ENCODE results near the gene SDK1.

The SDK1 gene

DNA sequence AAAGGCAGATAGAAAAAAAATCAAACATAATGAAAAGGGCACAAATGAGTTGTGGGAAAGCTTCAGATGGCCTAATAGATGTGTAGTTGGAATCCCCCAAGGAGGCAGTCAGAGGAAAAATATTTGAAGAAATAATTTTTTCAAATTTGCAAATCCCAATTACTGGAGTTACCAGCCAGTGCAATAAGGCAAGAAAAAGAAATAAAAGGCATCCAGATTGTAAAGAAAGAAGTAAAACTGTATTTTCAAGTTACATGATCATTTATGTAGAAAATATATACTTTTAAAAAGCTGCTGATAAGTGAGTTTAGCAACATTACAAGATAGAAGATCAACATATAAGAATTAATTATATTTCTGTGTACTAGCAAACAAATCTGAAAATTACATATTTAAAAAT, 329.0 kb downstream of the SDK1 start:
- no peak overlapping the region for H3K4me3 Mint-ChIP-seq
- H3K9me3 Mint-ChIP-seq = peaks cover 42% of the 10 kb centered on the region
- no peaks in the 10 kb centered on the region for H3K4me1 Mint-ChIP-seq (ENCODE audit: low read depth)
- intact Hi-C loops (cut with micrococcal nuclease) = no loop called here
- H3K27me3 Mint-ChIP-seq = no peaks in the 10 kb centered on the region
- H3K27ac Mint-ChIP-seq = no peak overlapping the region
- no peaks in the 10 kb centered on the region for H3K36me3 Mint-ChIP-seq (ENCODE audit: low read depth)

DNA sequence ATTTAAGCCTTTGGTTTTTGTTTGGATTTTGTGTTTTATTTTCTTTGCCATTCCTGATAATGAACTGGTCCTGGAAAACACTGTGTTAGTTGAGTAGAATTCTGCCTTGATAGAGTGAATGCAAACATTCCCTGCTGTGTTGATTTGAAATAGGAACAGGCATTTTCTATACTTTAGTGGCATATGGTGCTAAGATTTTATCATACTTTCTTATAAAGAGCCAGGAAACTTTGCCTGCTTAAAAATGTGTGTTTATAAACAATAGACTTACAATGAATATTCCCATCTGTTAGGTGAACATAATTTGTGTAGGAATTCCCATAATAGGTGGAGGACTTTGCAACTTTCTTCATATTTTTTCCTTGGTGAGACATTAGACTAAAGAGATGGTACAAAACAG, 333.3 kb downstream of the SDK1 start:
- no peak overlapping the region for H3K4me3 Mint-ChIP-seq
- no peaks in the 10 kb centered on the region for H3K4me1 Mint-ChIP-seq (ENCODE audit: low read depth)
- H3K36me3 Mint-ChIP-seq (ENCODE audit: low read depth) = no peaks in the 10 kb centered on the region
- no peaks in the 10 kb centered on the region for H3K27me3 Mint-ChIP-seq
- intact Hi-C loops (cut with micrococcal nuclease) = no loop called here
- H3K9me3 Mint-ChIP-seq = peaks cover 22% of the 10 kb centered on the region
- no peak overlapping the region for H3K27ac Mint-ChIP-seq

DNA sequence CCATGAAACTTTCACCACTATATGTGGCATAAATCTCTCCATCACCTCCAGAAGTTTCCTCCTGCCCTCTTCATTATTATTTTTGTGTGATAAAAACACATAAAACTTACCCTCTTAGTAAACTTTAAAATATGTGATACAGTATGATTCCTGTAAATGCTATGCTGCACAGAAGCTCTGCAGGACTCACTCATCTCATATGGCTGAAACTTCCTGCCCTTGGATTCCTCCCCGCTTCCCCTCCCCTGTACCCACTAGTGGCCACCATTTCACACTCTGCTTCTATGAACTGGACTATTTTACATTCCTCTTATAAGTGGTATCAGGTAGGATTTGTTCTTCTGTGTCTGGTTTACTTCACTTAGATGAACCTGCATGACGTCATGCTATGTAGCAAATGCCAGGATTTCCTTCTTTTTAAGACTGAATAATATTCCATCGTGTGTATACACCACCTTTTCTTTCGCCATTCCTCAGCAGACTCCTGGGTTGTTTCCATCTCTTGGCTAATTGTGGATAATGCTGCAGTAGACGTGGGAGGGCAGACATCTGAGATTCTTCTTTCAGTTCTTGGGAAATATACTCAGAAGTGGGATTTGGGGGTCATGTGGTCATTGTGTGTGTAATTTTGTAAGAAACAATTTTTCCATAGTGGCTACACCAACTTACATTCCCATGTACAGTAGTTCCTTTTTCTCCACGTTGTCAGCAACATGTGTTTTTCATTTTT, 335.2 kb downstream of the SDK1 start:
- intact Hi-C loops (cut with micrococcal nuclease) = no loop called here
- Mint-ChIP-seq H3K4me1 (ENCODE audit: low read depth) (no peaks in the 10 kb centered on the region), H3K27ac (no peak overlapping the region), H3K9me3 (peaks cover 3% of the 10 kb centered on the region), H3K4me3 (no peak overlapping the region), H3K27me3 (no peaks in the 10 kb centered on the region), H3K36me3 (ENCODE audit: low read depth) (no peaks in the 10 kb centered on the region)

DNA sequence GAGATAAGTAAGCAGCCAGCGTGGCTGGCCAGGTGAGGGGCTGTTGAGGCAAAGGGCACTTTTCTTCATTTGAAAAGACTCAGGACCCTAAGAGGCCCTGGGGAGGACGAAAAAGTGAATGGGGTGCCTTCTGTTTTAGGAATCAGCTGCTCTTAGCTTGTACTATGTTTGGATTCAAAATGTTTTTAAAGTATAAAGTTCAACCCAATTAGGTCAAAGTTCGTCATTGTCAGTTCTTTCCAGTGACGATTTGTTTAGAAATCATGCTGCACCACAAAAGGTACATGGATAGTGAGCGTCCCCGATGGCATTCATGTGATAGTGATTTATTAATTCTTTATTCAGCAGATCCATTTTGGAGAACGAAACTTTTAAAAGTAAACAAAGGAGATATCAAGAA, 338.2 kb downstream of the SDK1 start:
- intact Hi-C loops (cut with micrococcal nuclease) = no loop called here
- H3K27ac Mint-ChIP-seq = no peak overlapping the region
- no peaks in the 10 kb centered on the region for H3K27me3 Mint-ChIP-seq
- no peaks in the 10 kb centered on the region for H3K9me3 Mint-ChIP-seq
- no peaks in the 10 kb centered on the region for H3K4me1 Mint-ChIP-seq (ENCODE audit: low read depth)
- H3K4me3 Mint-ChIP-seq = no peak overlapping the region
- H3K36me3 Mint-ChIP-seq (ENCODE audit: low read depth) = no peaks in the 10 kb centered on the region

DNA sequence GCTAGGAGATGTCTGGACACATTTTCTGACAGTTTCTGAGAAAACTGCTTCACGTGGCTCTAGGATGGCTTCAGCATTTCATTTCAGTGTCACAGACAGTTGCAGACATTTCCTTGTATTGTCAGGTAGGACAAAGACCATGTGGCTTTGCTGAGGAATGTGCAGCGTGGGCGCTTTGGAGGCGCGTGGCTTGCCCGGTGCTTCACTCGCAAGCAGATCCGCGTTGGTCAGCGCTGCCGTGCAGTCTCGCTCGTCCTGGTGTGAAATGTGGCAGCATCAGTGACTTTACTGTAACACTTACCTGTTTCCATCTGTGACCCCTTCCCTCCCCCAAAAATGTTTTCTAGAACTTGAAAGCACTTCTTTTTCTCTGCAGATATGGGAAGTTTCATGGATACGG, 340.5 kb downstream of the SDK1 start:
- intact Hi-C loops (cut with micrococcal nuclease) = no loop called here
- H3K27me3 Mint-ChIP-seq = no peaks in the 10 kb centered on the region

DNA sequence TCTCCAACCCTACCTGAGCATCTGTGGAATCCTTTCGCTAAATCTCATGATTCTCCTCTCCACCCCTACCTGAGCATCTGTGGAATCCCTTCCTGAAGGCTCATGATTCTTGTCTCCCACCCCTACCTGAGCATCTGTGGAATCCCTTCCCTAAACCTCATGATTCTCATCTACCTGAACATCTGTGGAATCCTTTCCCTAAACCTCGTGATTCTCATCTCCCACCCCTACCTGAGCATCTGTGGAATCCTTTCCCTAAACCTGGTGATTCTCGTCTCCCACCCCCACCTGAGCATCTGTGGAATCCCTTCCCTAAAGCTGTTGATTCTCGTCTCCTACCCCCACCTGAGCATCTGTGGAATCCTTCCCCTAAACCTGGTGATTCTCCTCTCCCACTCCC, 342.0 kb downstream of the SDK1 start:
- intact Hi-C loops (cut with micrococcal nuclease) = no loop called here
- H3K27ac Mint-ChIP-seq = no peak overlapping the region
- H3K36me3 Mint-ChIP-seq (ENCODE audit: low read depth) = no peaks in the 10 kb centered on the region
- no peaks in the 10 kb centered on the region for H3K4me1 Mint-ChIP-seq (ENCODE audit: low read depth)
- H3K9me3 Mint-ChIP-seq = no peaks in the 10 kb centered on the region
- H3K27me3 Mint-ChIP-seq = no peaks in the 10 kb centered on the region
- H3K4me3 Mint-ChIP-seq = no peak overlapping the region

More for the DNA sequence above, 340.5 kb downstream of the SDK1 start:
- Mint-ChIP-seq H3K9me3 (no peaks in the 10 kb centered on the region), H3K36me3 (ENCODE audit: low read depth) (no peaks in the 10 kb centered on the region), H3K4me3 (no peak overlapping the region), H3K27ac (no peak overlapping the region), H3K4me1 (ENCODE audit: low read depth) (no peaks in the 10 kb centered on the region)

DNA sequence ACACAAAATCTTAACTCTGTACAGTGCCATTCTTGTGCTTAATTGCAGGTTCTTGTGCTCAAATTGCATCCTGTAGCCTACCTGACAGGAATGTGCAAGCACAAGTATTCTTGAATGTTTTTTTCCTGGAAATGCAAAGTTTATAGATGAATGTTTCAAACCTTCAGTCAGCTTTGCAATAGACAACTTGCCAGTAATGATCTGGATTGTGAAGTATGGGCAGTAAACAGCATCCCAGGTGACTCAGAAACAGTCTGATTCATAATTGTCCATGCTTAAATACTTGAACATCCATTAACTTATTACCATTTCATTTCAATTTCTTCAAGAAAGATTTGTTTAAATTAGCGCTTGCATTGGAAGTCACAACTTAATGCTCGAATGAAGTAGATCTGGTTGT, 347.2 kb downstream of the SDK1 start:
- H3K36me3 Mint-ChIP-seq (ENCODE audit: low read depth) = no peaks in the 10 kb centered on the region
- intact Hi-C loops (cut with micrococcal nuclease) = no loop called here
- H3K27me3 Mint-ChIP-seq = no peaks in the 10 kb centered on the region
- no peaks in the 10 kb centered on the region for H3K9me3 Mint-ChIP-seq
- no peaks in the 10 kb centered on the region for H3K4me1 Mint-ChIP-seq (ENCODE audit: low read depth)
- no peak overlapping the region for H3K4me3 Mint-ChIP-seq
- H3K27ac Mint-ChIP-seq = no peak overlapping the region

DNA sequence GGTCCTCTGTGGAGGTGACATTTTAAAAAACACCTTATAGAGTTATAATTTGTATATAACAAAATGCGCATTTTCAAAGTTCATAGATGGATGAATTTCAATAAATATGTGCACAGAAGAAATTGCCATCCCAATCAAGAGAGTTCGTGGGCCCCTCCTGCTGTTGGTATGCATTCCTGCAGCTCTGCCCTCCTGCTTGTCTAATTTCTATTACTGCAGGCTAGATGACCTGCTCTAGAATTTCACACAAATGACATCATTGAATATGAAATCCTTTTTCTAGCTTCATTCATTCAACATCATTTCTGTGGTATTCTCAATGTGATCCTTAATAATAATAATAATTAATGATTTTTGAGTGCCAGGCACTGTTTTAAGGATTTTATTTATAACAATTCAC, 348.2 kb downstream of the SDK1 start:
- no peak overlapping the region for H3K4me3 Mint-ChIP-seq
- no peaks in the 10 kb centered on the region for H3K4me1 Mint-ChIP-seq (ENCODE audit: low read depth)
- H3K27ac Mint-ChIP-seq = no peak overlapping the region
- H3K36me3 Mint-ChIP-seq (ENCODE audit: low read depth) = no peaks in the 10 kb centered on the region
- H3K27me3 Mint-ChIP-seq = no peaks in the 10 kb centered on the region
- H3K9me3 Mint-ChIP-seq = no peaks in the 10 kb centered on the region
- intact Hi-C loops (cut with micrococcal nuclease) = no loop called here

DNA sequence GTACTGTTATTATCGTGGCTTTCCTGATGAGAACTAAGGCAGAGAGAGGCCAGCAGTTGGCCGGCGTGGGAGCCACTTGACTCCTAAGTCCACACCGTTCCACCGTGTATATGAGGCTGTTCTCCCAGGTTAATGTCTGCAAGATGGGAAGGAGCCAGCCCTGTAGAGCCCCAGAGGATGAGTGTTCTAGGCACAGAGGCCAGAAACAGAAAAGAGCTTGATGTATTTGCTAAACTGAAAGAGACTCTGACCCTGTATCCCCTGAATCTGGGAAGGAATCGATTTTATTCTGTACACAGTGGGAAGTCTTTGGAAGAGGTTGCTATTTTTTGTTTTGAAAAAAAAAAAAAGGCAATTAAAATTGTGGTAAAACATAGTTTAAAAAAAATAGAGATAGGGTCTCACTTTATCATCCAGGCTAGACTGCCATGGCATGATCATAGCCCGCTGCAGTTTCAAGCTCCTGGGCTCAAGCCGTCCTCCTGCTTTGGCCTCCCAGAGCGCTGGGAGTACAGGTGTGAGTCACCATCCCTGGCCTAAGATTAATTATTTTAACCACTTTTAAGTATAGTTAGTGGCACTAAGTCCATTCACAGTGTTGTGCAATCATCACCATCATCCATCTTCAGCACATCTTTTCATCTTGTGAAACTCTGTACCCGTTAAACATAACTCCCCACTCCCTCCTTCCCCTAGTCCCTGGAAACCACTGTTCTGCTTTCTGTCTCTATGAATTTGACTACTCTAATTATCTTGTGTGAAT, 348.8 kb downstream of the SDK1 start:
- intact Hi-C loops (cut with micrococcal nuclease) = no loop called here
- no peaks in the 10 kb centered on the region for H3K4me1 Mint-ChIP-seq (ENCODE audit: low read depth)
- no peaks in the 10 kb centered on the region for H3K36me3 Mint-ChIP-seq (ENCODE audit: low read depth)
- no peaks in the 10 kb centered on the region for H3K9me3 Mint-ChIP-seq
- no peaks in the 10 kb centered on the region for H3K27me3 Mint-ChIP-seq
- no peak overlapping the region for H3K4me3 Mint-ChIP-seq
- H3K27ac Mint-ChIP-seq = no peak overlapping the region

DNA sequence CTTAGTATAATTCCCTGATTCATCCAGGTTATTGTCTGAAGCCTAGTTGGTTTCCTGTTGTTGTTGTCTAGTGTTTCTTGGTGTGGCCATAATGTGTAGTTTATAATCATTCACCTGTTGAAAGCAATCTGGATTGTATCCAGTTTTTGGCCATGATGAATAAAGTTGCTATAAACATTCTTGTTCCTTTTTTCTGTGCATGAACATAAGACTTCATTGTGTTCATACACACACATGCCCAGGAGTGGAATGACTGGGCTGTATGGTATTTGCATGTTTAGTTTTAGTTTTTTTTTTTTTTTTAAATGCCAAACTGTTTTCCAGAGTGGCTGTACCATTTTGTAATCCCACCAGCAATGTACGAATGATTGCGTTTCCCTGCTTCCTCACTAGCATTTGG, 349.8 kb downstream of the SDK1 start:
- no peaks in the 10 kb centered on the region for H3K4me1 Mint-ChIP-seq (ENCODE audit: low read depth)
- no peak overlapping the region for H3K4me3 Mint-ChIP-seq
- H3K9me3 Mint-ChIP-seq = no peaks in the 10 kb centered on the region
- intact Hi-C loops (cut with micrococcal nuclease) = no loop called here
- no peaks in the 10 kb centered on the region for H3K36me3 Mint-ChIP-seq (ENCODE audit: low read depth)
- no peak overlapping the region for H3K27ac Mint-ChIP-seq
- no peaks in the 10 kb centered on the region for H3K27me3 Mint-ChIP-seq

DNA sequence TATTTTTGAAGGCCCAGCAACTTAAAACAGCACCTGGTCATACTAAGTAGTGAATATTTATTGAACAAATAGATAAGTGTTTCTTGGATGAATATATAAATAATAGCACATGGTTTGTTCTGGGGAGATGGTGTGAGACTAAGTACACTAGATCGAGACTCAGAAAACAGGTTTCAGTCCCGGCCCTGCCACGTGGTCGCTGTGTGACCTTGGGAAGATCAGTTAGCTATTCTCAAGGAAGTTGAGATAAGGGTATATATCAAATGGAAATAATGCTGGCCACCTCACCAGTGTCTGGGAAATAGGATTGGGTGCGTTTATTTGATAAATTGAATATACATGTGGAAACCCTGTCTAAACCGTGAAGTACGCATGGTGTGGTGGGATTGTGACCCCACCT, 354.6 kb downstream of the SDK1 start:
- Mint-ChIP-seq H3K36me3 (ENCODE audit: low read depth) (no peaks in the 10 kb centered on the region), H3K27ac (no peak overlapping the region), H3K9me3 (no peaks in the 10 kb centered on the region), H3K27me3 (no peaks in the 10 kb centered on the region), H3K4me1 (ENCODE audit: low read depth) (no peaks in the 10 kb centered on the region), H3K4me3 (no peak overlapping the region)
- intact Hi-C loops (cut with micrococcal nuclease) = no loop called here

DNA sequence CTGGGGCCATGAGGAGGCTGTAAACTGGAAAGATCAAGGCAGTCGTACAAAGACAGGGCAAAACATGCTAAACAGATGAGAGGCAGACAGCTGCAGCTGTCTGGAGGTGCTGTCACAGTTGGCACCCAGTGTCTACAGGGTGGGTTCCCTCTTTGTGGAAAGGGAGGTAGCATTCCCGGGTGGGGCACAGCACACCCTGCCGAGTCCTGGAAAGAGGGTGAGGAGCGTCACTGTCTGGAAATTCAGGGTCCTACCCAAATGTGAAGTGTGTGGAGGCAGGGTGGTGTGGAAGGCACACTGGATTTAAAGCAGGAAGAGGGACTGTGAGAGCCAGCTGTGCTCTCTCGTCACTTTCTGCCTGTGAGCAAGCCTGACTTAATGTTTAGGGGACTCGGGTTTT, 356.2 kb downstream of the SDK1 start:
- Mint-ChIP-seq H3K4me3 (no peak overlapping the region), H3K9me3 (no peaks in the 10 kb centered on the region), H3K27ac (no peak overlapping the region), H3K36me3 (ENCODE audit: low read depth) (no peaks in the 10 kb centered on the region), H3K27me3 (no peaks in the 10 kb centered on the region), H3K4me1 (ENCODE audit: low read depth) (no peaks in the 10 kb centered on the region)
- intact Hi-C loops (cut with micrococcal nuclease) = no loop called here

DNA sequence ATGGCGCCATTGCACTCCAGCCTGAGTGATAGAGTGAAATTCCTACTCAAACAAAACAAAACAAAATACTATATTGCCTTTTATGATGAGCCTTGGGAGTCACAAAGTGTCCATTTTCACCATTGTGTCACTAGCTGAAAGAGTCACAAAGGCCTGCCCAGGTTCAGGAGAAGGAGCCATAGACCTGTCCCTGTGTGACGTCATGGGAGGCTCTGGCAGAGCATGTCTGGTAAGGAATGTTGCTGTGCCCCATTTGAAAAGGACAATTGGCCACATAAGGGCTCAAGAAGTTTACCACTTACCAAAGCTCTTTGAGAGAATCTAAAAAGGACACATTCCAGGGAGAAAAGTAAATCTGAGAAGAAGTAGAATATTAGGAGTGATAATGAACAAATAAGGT, 367.7 kb downstream of the SDK1 start:
- Mint-ChIP-seq H3K27me3 (no peaks in the 10 kb centered on the region), H3K9me3 (no peaks in the 10 kb centered on the region), H3K36me3 (ENCODE audit: low read depth) (no peaks in the 10 kb centered on the region), H3K4me3 (no peak overlapping the region), H3K4me1 (ENCODE audit: low read depth) (no peaks in the 10 kb centered on the region), H3K27ac (no peak overlapping the region)
- intact Hi-C loops (cut with micrococcal nuclease) = no loop called here

DNA sequence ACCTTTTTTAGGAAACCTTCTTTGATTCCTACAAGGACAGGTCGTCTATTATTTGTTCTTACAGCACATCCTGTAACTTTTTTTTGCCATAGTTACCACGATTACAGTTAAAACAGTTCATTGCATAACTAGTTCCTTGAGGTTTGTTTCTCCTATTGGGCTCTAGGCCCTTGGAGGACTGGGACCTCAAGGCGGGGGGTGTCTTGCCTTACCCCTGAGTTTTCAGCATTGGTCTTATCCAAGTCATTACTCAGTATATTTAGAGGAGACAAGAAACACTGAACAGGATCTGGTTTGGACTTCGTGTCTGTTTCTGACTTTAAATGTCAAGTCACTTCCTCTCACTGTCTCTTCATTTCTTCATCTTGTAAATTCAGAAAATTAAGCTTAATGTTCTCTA, 369.8 kb downstream of the SDK1 start:
- H3K36me3 Mint-ChIP-seq (ENCODE audit: low read depth) = no peaks in the 10 kb centered on the region
- H3K4me1 Mint-ChIP-seq (ENCODE audit: low read depth) = no peaks in the 10 kb centered on the region
- no peak overlapping the region for H3K4me3 Mint-ChIP-seq
- intact Hi-C loops (cut with micrococcal nuclease) = no loop called here
- no peaks in the 10 kb centered on the region for H3K9me3 Mint-ChIP-seq
- no peaks in the 10 kb centered on the region for H3K27me3 Mint-ChIP-seq
- no peak overlapping the region for H3K27ac Mint-ChIP-seq

DNA sequence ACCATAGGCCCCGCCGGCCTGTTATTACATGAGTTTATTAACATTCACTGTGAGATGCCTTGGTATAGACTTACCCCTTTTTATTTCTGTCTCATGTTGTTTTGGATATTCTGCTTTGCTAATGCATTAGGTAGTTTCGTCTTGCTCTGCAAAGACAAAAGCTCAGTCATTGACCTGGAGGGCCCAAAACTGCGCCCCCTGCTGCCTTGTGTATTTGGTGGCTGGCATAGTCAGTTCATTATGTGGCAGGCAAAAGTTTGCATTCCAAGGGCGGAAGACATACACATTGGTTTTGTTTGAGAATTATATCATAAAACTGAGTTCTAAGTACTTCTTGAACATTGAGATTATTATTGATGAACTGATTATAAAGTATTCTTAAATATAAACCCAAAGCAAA, 372.5 kb downstream of the SDK1 start:
- no peaks in the 10 kb centered on the region for H3K9me3 Mint-ChIP-seq
- no peaks in the 10 kb centered on the region for H3K4me1 Mint-ChIP-seq (ENCODE audit: low read depth)
- no peak overlapping the region for H3K27ac Mint-ChIP-seq
- no peaks in the 10 kb centered on the region for H3K36me3 Mint-ChIP-seq (ENCODE audit: low read depth)
- H3K27me3 Mint-ChIP-seq = no peaks in the 10 kb centered on the region
- no peak overlapping the region for H3K4me3 Mint-ChIP-seq
- intact Hi-C loops (cut with micrococcal nuclease) = no loop called here
